Embryonic facial prominence (tissue), 1 donor: ENCODE results near the gene KDSR.

Source experiments
- DNase-seq: peaks from one replicate; pipeline ENCODE4 v3.0.0-alpha.2; 2016; ENCODE audit errors: extremely low spot score

Gene KDSR

GRCh38 chr18:63284173-63284799 lies 82.7 kb downstream of the KDSR start:
- no peak for DNase-seq

- no peak for DNase-seq
Observed at GRCh38 chr18:63283305-63284094, 83.5 kb downstream of the KDSR start.

- DNase-seq: no peak
Observed at GRCh38 chr18:63282793-63283192, 84.2 kb downstream of the KDSR start.
